GM10266 (cell line): ENCODE measurements around the gene DET1.
"Not testable (repeated sequence)": the region's sequence is repeated elsewhere in the genome, so short reads cannot be mapped to it uniquely, and the experiment has no call there.

Source experiments
- DNase-seq: peaks from one replicate; pipeline ENCODE4 v3.0.0; 2012; ENCODE audit errors: extremely low spot score
- TF ChIP-seq, protein P1 (sequence below): IDR thresholded peaks from 2 replicates; pipeline ENCODE4 v1.5.1; 2012; ENCODE audit warnings: mild to moderate bottlenecking, low read depth; ENCODE audit not compliant: control insufficient read depth, insufficient read depth; ENCODE audit errors: missing control alignments

The DET1 gene

GRCh38 chr15:88535607-88536313, 10.7 kb downstream of the DET1 start:
- no peak for DNase-seq
- TF ChIP-seq, protein P1, sequence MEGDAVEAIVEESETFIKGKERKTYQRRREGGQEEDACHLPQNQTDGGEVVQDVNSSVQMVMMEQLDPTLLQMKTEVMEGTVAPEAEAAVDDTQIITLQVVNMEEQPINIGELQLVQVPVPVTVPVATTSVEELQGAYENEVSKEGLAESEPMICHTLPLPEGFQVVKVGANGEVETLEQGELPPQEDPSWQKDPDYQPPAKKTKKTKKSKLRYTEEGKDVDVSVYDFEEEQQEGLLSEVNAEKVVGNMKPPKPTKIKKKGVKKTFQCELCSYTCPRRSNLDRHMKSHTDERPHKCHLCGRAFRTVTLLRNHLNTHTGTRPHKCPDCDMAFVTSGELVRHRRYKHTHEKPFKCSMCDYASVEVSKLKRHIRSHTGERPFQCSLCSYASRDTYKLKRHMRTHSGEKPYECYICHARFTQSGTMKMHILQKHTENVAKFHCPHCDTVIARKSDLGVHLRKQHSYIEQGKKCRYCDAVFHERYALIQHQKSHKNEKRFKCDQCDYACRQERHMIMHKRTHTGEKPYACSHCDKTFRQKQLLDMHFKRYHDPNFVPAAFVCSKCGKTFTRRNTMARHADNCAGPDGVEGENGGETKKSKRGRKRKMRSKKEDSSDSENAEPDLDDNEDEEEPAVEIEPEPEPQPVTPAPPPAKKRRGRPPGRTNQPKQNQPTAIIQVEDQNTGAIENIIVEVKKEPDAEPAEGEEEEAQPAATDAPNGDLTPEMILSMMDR = no peak

DNA sequence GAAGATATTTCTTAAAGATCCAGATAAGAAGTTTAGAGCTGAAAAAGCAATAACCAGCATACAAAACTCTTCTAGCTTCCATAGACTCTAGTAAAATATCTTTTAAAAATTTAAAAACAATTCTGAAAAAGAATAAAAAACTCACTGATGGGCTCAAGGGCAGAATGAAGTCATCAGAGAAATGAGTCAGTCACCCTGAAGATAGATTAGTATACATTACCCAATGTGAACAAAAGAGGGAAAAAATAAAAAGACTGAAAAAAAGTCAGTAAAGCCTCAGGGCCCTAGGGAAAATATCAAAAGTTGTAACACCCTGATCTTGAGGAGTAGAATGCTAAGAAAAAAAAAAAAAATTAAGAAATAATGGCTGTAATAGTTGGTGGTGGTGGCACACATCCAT, 11.4 kb downstream of the DET1 start:
- no peak for DNase-seq
- TF ChIP-seq, protein P1 = no peak

- no peak for DNase-seq
- TF ChIP-seq, protein P1 = no peak
These were observed 13.1 kb downstream of the DET1 start for GRCh38 chr15:88533376-88533775.

- TF ChIP-seq, protein P1 = no peak
- DNase-seq = no peak
These were observed 17.4 kb downstream of the DET1 start for GRCh38 chr15:88529021-88529630.

GRCh38 chr15:88526247-88526879, 20.1 kb downstream of the DET1 start:
- TF ChIP-seq, protein P1 = no peak
- DNase-seq = no peak

- no peak for DNase-seq
- TF ChIP-seq, protein P1 = no peak
These were observed 21.1 kb downstream of the DET1 start for GRCh38 chr15:88525418-88525817.

- not testable (repeated sequence) for DNase-seq
These were observed 22.4 kb downstream of the DET1 start for GRCh38 chr15:88524094-88524493.
